TTC549 (cell line): ENCODE measurements around the gene FLRT2.

Source experiments
- FAIRE-seq: peaks from 2 replicates; lab custom pipeline; 2012; peaks lifted over from hg19 to GRCh38; lab: Jason Lieb, UNC

The FLRT2 gene

GRCh38 chr14:85663667-85664066 lies 133.7 kb downstream of the FLRT2 start:
- no peak for FAIRE-seq

DNA sequence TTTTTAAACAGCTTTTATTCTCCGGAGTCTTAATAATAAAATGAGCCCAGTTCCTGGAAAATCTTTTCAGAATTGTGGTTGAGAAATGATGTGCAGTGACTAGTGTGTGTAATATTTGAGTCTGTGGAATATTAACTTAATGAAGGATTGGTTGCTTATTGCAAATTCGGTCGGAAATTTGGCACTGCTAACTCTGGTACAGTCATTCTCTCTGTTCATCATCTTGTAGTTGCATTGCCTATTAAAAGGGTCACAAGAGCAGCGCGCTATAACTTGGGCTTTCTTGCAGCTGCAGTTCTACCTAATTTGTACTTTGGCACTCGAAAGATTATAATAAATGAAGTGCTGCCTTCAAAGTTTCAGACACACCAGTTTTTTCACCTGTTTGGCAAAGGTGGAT lies 146.0 kb downstream of the FLRT2 start:
- no peak for FAIRE-seq

DNA sequence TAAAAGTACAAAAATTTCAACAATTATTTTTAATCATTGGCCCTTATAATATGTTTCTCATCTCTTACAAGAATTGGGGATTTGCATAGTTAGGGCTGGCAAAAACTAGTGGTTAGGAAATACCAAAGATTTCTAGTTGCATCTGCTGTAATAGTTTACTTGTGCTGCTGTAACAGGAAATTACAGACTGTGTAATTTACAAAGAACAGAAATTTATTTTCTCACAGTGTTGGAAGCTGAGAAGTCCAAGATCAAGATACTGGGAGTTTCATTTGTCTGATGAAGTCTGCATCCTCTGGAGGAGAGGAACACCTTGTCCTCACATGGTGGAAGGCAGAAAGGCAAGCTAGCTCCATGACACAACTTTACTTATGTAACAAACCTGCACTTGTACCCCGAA lies 157.0 kb downstream of the FLRT2 start:
- FAIRE-seq = no peak

- FAIRE-seq = no peak
These were observed 157.5 kb downstream of the FLRT2 start for GRCh38 chr14:85687456-85687855.

DNA sequence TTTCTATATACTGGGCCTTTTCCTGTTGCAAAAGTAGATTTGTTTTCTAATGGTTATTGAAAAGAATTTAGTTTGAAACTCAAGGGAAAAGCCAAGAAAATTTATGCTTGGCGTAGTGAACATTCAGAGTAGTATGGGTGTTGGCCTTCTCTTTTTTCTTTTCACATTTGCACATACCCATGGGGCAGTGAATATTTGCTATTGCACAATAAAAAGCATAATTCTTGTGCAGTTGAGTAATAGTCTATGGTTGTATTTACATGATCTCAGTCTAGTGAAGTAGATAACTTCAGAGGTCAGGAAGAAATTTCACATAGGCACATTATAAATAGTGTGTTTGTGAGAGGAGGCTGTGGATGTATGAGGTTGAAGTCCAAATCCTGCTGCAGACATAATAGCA lies 158.1 kb downstream of the FLRT2 start:
- no peak for FAIRE-seq

DNA sequence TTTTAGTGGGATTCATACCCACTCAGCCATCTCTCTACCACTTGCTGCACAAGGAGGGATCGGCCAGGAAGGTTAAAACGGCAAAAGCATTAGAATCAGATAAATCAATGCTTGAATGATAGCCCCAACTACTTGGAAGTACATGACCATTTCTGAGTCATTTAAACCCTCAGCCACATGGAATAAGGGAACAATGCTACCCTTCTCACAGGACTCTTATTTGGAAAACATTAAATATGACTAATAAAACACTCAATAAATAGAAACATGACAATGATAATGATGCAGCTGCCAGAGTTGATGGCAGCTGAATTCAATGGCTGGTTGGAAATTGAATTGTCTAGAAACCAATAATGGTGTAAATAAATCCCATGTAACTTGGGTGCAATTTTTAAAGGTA lies 165.4 kb downstream of the FLRT2 start:
- FAIRE-seq = no peak

DNA sequence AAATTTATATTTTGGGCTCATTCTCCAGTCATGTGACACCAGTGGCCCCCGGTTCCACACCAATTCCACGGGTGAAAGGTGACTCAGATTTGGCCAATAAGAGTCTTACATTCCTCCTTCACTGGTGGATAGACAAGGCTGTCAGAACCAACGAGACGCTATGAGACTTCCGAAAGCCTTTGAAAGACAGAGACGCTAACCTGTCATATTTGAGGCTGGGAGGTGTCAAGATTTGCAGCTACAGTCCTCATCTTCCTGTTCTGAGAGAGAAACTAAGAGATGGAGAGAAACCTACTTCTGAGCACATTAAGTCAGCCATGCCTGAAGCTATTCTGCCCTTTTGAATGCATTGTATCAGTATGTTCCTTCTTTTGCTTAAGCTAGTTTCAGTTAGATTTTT lies 171.2 kb downstream of the FLRT2 start:
- FAIRE-seq = no peak

DNA sequence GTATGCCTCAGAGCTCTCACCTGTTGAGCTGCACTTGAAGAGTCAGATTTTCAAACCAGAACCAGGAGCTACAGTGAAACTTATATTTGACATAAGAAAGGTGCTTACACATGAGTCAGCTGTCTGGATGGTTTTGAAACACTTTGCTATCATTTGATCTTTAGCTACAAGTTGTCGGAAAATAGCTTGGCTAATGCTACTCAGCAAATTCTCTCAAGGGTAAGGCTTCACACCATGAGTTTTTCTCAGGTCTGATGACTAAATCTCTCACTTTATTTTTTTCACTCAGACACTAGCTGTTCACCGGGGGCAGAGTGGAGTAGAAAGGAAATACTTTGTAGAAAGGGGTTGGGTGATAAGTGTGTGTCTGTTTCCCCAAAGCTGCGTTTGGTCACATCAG lies 171.8 kb downstream of the FLRT2 start:
- FAIRE-seq = no peak

DNA sequence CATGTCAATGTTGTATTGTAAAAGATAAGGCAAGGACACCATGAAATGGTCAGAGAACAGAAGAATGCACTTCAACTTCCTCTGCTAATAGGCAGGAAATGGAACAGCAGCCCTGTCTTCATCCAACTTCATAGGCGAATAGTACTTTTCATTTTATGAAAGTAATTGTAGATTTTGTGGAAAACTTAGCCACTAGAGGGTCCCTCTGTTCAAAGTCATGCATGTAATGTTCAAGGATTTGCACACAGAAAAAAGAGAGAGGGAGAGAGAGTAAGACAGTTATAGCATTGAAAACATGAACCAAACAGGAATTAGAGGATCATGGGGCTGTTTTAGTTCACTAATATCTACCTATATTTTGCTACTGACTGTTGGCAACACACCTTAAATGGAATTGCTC lies 172.2 kb downstream of the FLRT2 start:
- FAIRE-seq = no peak

GRCh38 chr14:85702997-85703396 lies 173.1 kb downstream of the FLRT2 start:
- no peak for FAIRE-seq
